Prostate gland (tissue), 2 donors: ENCODE results near the gene HERC6. TPM values are rescaled to one million over a fixed set of nuclear protein-coding genes. Genes with fewer than 3 reads are reported as not detected.

Source experiments
- DNase-seq: peaks from one replicate; pipeline ENCODE4 v3.0.0-alpha.2; 2019; ENCODE audit warnings: low spot score
- H3K27ac ChIP-seq, 2 donors: fragments of 200-600 bp; sonication (generic); 2 replicates each; pipeline ENCODE4 v1.5.1; 2017 to 2019
- H3K27me3 ChIP-seq: fragments of 200-600 bp; sonication (generic); replicated peaks from 2 replicates; pipeline ENCODE4 v1.5.1; 2019; ENCODE audit not compliant: insufficient read depth
- H3K36me3 ChIP-seq, 2 donors: fragments of 200-600 bp; sonication (generic); 1 replicate in 1 of 2; 2 replicates in 1 of 2; pipeline versions ENCODE4 v1.5.1 to v1.8.1; 2017 to 2019
- H3K4me1 ChIP-seq: fragments of 200-600 bp; sonication (generic); replicated peaks from 2 replicates; pipeline ENCODE4 v1.5.1; 2019
- H3K4me3 ChIP-seq, 2 donors: fragments of 200-600 bp; sonication (generic); 2 replicates each; pipeline ENCODE4 v1.5.1; 2017 to 2019
- H3K9me3 ChIP-seq: fragments of 200-600 bp; sonication (generic); 2 replicates; pipeline ENCODE4 v1.5.1; 2017
- CTCF ChIP-seq, 4 experiments: fragments of 200-600 bp in 2 of 4; fragments of 450-650 bp in 2 of 4; sonication (generic) in 2 of 4; IDR thresholded peaks; 1 replicate in 3 of 4; 2 replicates in 1 of 4; pipeline ENCODE4 v1.5.1; 2016 to 2019; ENCODE audit warnings: antibody characterized with exemption in 4 of 4, mild to moderate bottlenecking in 2 of 4, moderate library complexity in 2 of 4
- POLR2A ChIP-seq: fragments of 450-650 bp; IDR thresholded peaks from one replicate; pipeline ENCODE4 v1.6.1; 2016; ENCODE audit warnings: antibody characterized with exemption, mild to moderate bottlenecking
- POLR2AphosphoS5 ChIP-seq: sonication (generic); formaldehyde crosslinking; IDR thresholded peaks from one replicate; pipeline ENCODE4 v1.6.1; 2017; ENCODE audit warnings: antibody characterized with exemption
- WGBS: methylation state at CpG from one replicate; pipeline ENCODE4 v1.1.5; 2018; 5-methylcytosine and 5-hydroxymethylcytosine counted together
- intact Hi-C: fragments of 100-400 bp; cut with DNase I; formaldehyde crosslinking; loops from one replicate; pipeline ENCODE4 v1.14.2; 2022
- small RNA-seq, 2 donors: library from RNA; depleted of rRNA; stranded (forward); fragments of <200 nt; gene quantifications; one replicate each; pipeline ENCODE3, GENCODE V24; 2016
- total RNA-seq, 2 donors: library from RNA; depleted of rRNA; stranded (reverse); fragments of >200 nt; gene quantifications; one replicate each; pipeline ENCODE4 v1.1.0, GENCODE V29; 2016

The HERC6 gene
- total RNA-seq, 2 donors from 2014 or later = 16.0 to 20.6 TPM

DNA sequence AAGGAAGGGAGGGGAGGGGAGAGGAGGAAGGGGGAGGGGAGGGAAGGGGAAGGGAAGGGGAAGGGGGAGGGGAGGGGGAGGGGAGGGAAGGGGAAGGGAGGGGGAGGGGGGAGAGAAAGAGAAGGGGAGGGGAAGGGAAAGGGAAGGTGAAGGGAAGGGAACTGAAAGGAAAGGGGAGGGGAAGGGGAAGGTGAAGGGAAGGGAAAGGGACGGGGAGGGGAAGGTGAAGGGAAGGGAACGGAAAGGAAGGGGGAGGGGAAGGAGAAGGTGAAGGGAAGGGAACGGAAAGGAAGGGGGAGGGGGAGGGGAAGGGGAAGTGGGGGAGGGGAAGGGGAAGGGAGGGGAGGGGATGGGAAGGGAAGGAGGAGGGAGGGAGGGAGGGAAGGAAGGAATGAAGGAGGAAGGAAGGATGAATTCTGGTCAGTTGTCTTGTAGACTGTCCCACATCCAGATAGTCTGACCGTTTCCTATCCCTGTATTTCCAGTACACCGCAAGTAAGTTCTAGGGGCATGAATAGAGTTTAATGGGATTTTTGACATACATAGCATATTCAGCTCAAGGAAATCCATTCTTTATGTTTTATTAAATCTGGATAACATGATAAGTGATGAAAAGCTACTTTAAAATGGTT is 98.7 kb downstream of the HERC6 start:
- intact Hi-C loops = no loop called here
- Histone ChIP-seq H3K9me3 (no peaks in the 10 kb centered on the region), H3K27ac (no peak overlapping the region), H3K36me3 (no peaks in the 10 kb centered on the region), H3K27me3 (no peaks in the 10 kb centered on the region), H3K4me3 (no peak overlapping the region), H3K4me1 (no peaks in the 10 kb centered on the region)
- whole genome bisulfite sequencing = 79% methylated on average over 4 of the region's 5 CpGs
- no peak for DNase-seq
- TF ChIP-seq POLR2A = no peak
- TF ChIP-seq CTCF (IDR thresholded peaks at IDR 0.05) = no peak
- TF ChIP-seq POLR2AphosphoS5 = no peak

DNA sequence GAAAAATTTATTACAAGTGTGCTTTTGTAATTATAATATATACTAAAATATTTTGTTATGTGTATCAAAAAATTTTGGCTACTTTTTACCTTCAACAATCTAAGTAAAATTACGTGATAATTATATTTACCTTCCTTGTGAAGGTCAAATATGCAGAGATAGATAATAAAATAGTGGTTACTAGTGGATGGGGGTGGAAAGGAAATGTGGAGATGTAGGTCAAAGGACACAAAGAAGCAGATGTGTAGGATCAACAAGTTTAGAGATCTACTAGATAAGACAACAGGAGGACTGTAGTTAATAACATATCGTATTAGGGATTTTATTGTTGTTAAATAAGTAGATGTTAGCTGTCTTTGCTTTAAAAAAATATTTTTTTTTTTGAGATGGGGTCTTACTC is 99.6 kb downstream of the HERC6 start:
- Histone ChIP-seq H3K9me3 (no peaks in the 10 kb centered on the region), H3K4me1 (no peaks in the 10 kb centered on the region), H3K27me3 (no peaks in the 10 kb centered on the region), H3K27ac (no peak overlapping the region), H3K36me3 (no peaks in the 10 kb centered on the region), H3K4me3 (no peak overlapping the region)
- 79% methylated on average over 2 of the region's 2 CpGs for WGBS
- DNase-seq = no peak
- TF ChIP-seq POLR2AphosphoS5 (no peak), POLR2A (no peak)
- intact Hi-C loops = no loop called here

GRCh38 chr4:88481537-88481936 is 102.9 kb downstream of the HERC6 start:
- no peaks in the 10 kb centered on the region for H3K4me1 ChIP-seq
- H3K4me3 ChIP-seq = no peak overlapping the region
- intact Hi-C loops = no loop called here
- no peaks in the 10 kb centered on the region for H3K9me3 ChIP-seq
- DNase-seq = no peak
- H3K27me3 ChIP-seq = no peaks in the 10 kb centered on the region
- TF ChIP-seq POLR2AphosphoS5 (no peak), POLR2A (no peak), CTCF (IDR thresholded peaks at IDR 0.05) (no peak)
- H3K27ac ChIP-seq = no peak overlapping the region
- WGBS = 10% methylated on average over 1 of the region's 1 CpG
- H3K36me3 ChIP-seq = no peaks in the 10 kb centered on the region

DNA sequence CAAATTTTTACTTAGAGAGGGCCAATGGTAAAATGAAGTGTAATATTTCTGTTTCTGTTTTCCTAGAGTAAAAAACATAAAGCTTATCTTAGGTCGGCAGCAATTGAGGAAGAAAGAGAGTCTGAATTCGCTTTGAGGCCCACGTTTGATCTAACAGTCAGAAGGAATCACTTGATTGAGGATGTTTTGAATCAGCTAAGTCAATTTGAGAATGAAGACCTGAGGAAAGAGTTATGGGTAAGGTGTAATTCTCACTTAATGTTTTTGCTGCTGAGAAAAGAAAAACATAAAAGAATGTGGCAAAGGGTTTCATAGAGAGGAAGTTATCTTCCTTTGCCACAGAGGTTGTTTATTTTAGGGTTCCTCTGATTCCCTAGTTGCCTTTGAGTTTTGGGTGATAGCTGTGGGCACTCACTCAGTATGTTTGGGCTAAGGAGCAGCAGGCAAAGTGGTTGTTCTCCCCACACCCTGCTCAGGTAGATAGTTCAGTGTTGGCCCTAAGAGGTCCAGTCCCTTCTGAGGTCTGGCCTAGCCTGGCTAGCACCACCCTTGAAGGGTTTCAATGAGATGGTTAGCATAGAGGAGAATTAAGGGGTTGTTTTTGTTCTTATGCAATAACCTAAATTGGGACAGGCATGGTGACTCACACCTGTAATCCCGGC is 110.6 kb downstream of the HERC6 start:
- no peak for TF ChIP-seq POLR2AphosphoS5
- TF ChIP-seq POLR2A = no peak
- no peak for TF ChIP-seq CTCF (IDR thresholded peaks at IDR 0.05)
- no peaks in the 10 kb centered on the region for H3K36me3 ChIP-seq
- intact Hi-C loops = no loop called here
- H3K27ac ChIP-seq = no peak overlapping the region
- 64% methylated on average over 4 of the region's 4 CpGs for WGBS
- no peaks in the 10 kb centered on the region for H3K4me1 ChIP-seq
- H3K4me3 ChIP-seq = no peak overlapping the region
- H3K9me3 ChIP-seq = no peaks in the 10 kb centered on the region
- DNase-seq = no peak
- no peaks in the 10 kb centered on the region for H3K27me3 ChIP-seq

Small RNA genes within 50 kb of the gene (small RNA-seq; reads per million reads assigned to genes)
- gene RF00019 = 0 reads per million in 2 donors

Other genes starting within 250 kb of the HERC6 start
- gene ABCG2, start 220.2 kb upstream of the HERC6 start, total RNA-seq = 10 to 100 TPM; 12.3 to 15.3 TPM
- gene PPM1K, start 94.3 kb upstream of the HERC6 start, total RNA-seq = 10 to 100 TPM; 63.7 to 65.1 TPM
- 10 to 100 TPM in 1 of 2 donors, 1 to 10 TPM in 1; 8.8 to 59.4 TPM for gene HERC5, start 78.3 kb downstream of the HERC6 start, total RNA-seq
- 100 to 1,000 TPM in 1 of 2 donors, 10 to 100 TPM in 1; 84.5 to 133 TPM for gene PYURF, start 144.9 kb downstream of the HERC6 start, total RNA-seq
- gene HERC3, start 213.6 kb downstream of the HERC6 start, total RNA-seq = 10 to 100 TPM; 36.5 to 42.2 TPM